ENCODE measurements around the gene TJP3. TPM values are rescaled to one million over a fixed set of nuclear protein-coding genes. Genes with fewer than 3 reads are reported as not detected.

TJP3 gene
- total RNA-seq, 2 experiments from 2014 or later, result 8.2 to 9.0 TPM

DNA sequence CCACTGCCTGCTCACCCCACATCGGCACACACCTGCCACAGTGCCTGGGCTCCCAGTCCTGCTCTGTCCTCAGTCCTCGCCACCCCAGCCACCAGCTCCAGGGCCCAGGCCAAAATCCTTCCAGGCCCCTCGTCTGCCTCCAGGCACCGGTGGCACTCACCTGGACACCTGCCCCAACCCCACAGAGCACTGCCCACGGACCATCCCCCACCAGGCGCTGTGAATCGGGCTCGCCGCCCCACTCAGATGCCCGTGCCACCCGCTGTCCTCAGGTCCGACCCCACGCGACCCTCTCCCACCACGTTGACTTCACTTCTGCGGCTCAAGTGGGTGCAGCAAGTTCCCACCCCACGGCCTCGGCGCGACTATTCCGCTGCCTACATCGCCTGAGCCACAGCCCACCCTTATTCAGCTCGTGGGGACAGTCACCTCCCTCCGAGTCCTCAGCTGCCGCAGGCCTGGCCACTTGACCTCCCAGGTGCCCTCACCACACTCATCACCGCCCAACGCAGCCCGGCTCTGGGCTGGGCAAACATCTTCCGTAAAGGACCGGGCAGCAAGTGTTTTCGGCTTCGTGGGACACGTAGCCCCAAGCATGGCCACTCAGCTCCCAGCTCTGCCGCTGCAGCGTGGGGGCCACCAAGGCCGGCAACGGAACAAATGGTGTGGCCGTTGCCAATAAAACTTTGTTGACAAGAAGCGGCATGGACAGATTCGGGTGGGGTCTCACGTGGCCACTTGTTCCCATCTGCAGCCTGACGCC, 13.6 kb upstream of the TJP3 start:
- no peaks in the 10 kb centered on the region for H3K27me3 ChIP-seq (ENCODE audit: control insufficient read depth in 1 of 2, insufficient read depth in 2 of 2, low read length in 2 of 2)
- peaks cover 0 to 5% of the 10 kb centered on the region in 2 experiments for H3K9me3 ChIP-seq (ENCODE audit: control insufficient read depth in 1 of 2, insufficient read depth in 1 of 2, low read length in 2 of 2)
- Mint-ChIP-seq H3K4me1 (ENCODE audit: low read depth) (peaks cover 45% of the 10 kb centered on the region), H3K36me3 (ENCODE audit: low read depth) (no peaks in the 10 kb centered on the region), H3K4me3 (no peak overlapping the region), H3K9me3 (no peaks in the 10 kb centered on the region), H3K27me3 (no peaks in the 10 kb centered on the region), H3K27ac (no peak overlapping the region)
- H3K36me3 ChIP-seq (ENCODE audit: insufficient read depth, low read length), result no peaks in the 10 kb centered on the region
- DNase-seq, result no peak
- H3K27ac ChIP-seq (ENCODE audit: low read depth in 1 of 2, low read length in 2 of 2), result no peak overlapping the region
- ChIA-PET CTCF (no interaction called here), POLR2A (no interaction called here)
- no peak for ATAC-seq (ENCODE audit: poor library complexity)
- peaks cover 41% of the 10 kb centered on the region for H3K4me1 ChIP-seq (ENCODE audit: insufficient read depth, low read length)
- intact Hi-C loops (cut with DNase I, micrococcal nuclease), result loop anchor here in 1 of 2 experiments (10.0 kb wide), 1 partner anchor 510 kb away; no protein-coding TSS in a partner anchor
- TF ChIP-seq, protein P1, sequence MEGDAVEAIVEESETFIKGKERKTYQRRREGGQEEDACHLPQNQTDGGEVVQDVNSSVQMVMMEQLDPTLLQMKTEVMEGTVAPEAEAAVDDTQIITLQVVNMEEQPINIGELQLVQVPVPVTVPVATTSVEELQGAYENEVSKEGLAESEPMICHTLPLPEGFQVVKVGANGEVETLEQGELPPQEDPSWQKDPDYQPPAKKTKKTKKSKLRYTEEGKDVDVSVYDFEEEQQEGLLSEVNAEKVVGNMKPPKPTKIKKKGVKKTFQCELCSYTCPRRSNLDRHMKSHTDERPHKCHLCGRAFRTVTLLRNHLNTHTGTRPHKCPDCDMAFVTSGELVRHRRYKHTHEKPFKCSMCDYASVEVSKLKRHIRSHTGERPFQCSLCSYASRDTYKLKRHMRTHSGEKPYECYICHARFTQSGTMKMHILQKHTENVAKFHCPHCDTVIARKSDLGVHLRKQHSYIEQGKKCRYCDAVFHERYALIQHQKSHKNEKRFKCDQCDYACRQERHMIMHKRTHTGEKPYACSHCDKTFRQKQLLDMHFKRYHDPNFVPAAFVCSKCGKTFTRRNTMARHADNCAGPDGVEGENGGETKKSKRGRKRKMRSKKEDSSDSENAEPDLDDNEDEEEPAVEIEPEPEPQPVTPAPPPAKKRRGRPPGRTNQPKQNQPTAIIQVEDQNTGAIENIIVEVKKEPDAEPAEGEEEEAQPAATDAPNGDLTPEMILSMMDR (IDR thresholded peaks at IDR 0.05), result no peak
- no peak overlapping the region for H3K4me3 ChIP-seq (ENCODE audit: low read length)

DNA sequence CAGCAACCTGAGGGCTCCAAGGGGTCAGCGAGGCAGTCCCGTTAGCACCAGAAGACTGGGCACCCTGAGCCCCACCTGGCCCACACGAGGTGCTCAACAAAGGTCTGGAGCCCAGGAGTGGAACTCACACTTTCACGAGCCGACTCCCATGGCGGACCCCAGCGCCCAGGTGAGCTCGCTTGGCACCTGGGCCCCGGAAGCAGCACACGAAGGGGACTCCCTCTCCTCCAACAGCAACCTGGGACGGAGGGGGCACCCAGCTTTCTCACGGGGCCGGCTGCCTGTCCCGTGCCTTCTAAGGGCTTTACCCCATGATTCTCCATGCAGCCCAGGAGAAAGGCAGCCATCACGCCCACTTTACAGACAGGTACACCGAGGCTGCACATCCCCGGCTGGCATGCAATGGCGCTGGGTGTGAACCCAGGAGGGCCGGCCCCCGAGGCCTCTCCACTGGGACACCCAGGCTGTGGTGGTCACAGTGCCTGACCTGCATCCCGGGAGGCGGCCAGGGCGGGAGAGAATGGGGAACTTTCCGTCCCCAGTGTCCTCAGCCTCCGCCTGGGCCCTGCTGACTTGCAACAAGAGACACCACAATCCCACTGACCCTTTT, 13.0 kb upstream of the TJP3 start:
- no peak overlapping the region for H3K27ac ChIP-seq (ENCODE audit: low read depth in 1 of 2, low read length in 2 of 2)
- no peaks in the 10 kb centered on the region for H3K36me3 Mint-ChIP-seq (ENCODE audit: low read depth)
- no peak overlapping the region for H3K4me3 ChIP-seq (ENCODE audit: low read length)
- POLR2A ChIA-PET, result no interaction called here
- no peaks in the 10 kb centered on the region for H3K36me3 ChIP-seq (ENCODE audit: insufficient read depth, low read length)
- H3K27me3 Mint-ChIP-seq, result no peaks in the 10 kb centered on the region
- ATAC-seq (ENCODE audit: poor library complexity) (no peak), DNase-seq (no peak)
- TF ChIP-seq, protein P1 (IDR thresholded peaks at IDR 0.05), result no peak
- H3K9me3 ChIP-seq (ENCODE audit: control insufficient read depth in 1 of 2, insufficient read depth in 1 of 2, low read length in 2 of 2), result peaks cover 0 to 5% of the 10 kb centered on the region in 2 experiments
- CTCF ChIA-PET, result no interaction called here
- H3K9me3 Mint-ChIP-seq, result no peaks in the 10 kb centered on the region
- no peaks in the 10 kb centered on the region for H3K27me3 ChIP-seq (ENCODE audit: control insufficient read depth in 1 of 2, insufficient read depth in 2 of 2, low read length in 2 of 2)
- H3K27ac Mint-ChIP-seq, result no peak overlapping the region
- peaks cover 42% of the 10 kb centered on the region for H3K4me1 ChIP-seq (ENCODE audit: insufficient read depth, low read length)
- no peak overlapping the region for H3K4me3 Mint-ChIP-seq
- peaks cover 38% of the 10 kb centered on the region for H3K4me1 Mint-ChIP-seq (ENCODE audit: low read depth)
- intact Hi-C loops (cut with DNase I, micrococcal nuclease), result loop anchor here in 1 of 2 experiments (10.0 kb wide), 1 partner anchor 510 kb away; no protein-coding TSS in a partner anchor

DNA sequence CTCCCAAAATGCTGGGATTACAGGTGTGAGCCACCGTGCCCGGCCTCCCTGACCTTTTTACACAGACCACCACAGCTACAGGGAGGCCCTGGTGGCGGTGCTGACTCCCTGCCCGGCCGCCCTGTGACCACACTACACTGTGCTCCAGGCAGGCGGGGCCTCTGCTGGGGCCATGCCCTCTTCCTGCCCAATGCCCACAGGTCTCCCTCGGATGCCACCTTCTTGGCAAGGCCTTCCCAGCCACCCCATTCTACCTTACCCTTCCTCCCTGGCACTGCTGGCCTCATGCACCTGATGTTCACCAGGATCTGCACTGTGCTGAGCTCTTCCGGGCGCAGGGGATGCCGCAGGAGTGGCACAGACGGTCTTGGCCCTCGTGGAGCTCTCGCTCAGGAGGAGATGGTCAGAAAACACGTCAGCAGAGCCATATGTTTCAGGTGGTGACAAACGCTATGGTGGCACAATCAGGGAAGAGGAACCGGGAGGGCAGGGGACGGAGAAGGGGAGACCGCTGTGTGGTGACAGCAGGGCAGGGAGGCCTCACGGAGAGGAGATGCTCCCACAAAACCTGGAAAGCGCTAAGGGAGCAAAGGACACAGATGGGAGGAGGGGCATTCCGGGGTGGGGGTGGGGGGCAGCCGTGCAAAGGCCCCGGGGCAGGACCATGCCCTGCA, 12.1 kb upstream of the TJP3 start:
- no peak overlapping the region for H3K27ac Mint-ChIP-seq
- intact Hi-C loops (cut with DNase I, micrococcal nuclease), result loop anchor here in 1 of 2 experiments (10.0 kb wide), 1 partner anchor 509 kb away; no protein-coding TSS in a partner anchor
- ChIA-PET POLR2A (interaction anchor here (5.3 kb wide), 1 partner anchor 8 kb away, joined by 49 read pairs; no protein-coding TSS in a partner anchor), CTCF (no interaction called here)
- DNase-seq (no peak), ATAC-seq (ENCODE audit: poor library complexity) (no peak)
- H3K4me1 Mint-ChIP-seq (ENCODE audit: low read depth), result peaks cover 38% of the 10 kb centered on the region
- peaks cover 0 to 4% of the 10 kb centered on the region in 2 experiments for H3K9me3 ChIP-seq (ENCODE audit: control insufficient read depth in 1 of 2, insufficient read depth in 1 of 2, low read length in 2 of 2)
- no peaks in the 10 kb centered on the region for H3K27me3 ChIP-seq (ENCODE audit: control insufficient read depth in 1 of 2, insufficient read depth in 2 of 2, low read length in 2 of 2)
- no peaks in the 10 kb centered on the region for H3K36me3 ChIP-seq (ENCODE audit: insufficient read depth, low read length)
- peaks cover 39% of the 10 kb centered on the region for H3K4me1 ChIP-seq (ENCODE audit: insufficient read depth, low read length)
- H3K27ac ChIP-seq (ENCODE audit: low read depth in 1 of 2, low read length in 2 of 2), result no peak overlapping the region
- H3K27me3 Mint-ChIP-seq, result no peaks in the 10 kb centered on the region
- H3K9me3 Mint-ChIP-seq, result no peaks in the 10 kb centered on the region
- TF ChIP-seq, protein P1 (IDR thresholded peaks at IDR 0.05), result no peak
- H3K4me3 ChIP-seq (ENCODE audit: low read length), result no peak overlapping the region
- H3K36me3 Mint-ChIP-seq (ENCODE audit: low read depth), result no peaks in the 10 kb centered on the region
- H3K4me3 Mint-ChIP-seq, result peak overlapping the region; percentile 69

All from CD4-positive, alpha-beta T cell (primary cell).